ENCODE results near the gene RNF121.
A peak's percentile ranks its signal among the peaks of the same experiment; 100 is the strongest.

Gene RNF121

GRCh38 chr11:72007089-72007476, 78.2 kb downstream of the RNF121 start:
- no peak for DNase-seq

- DNase-seq = no peak
These were observed 78.7 kb downstream of the RNF121 start for GRCh38 chr11:72007587-72007986.

DNA sequence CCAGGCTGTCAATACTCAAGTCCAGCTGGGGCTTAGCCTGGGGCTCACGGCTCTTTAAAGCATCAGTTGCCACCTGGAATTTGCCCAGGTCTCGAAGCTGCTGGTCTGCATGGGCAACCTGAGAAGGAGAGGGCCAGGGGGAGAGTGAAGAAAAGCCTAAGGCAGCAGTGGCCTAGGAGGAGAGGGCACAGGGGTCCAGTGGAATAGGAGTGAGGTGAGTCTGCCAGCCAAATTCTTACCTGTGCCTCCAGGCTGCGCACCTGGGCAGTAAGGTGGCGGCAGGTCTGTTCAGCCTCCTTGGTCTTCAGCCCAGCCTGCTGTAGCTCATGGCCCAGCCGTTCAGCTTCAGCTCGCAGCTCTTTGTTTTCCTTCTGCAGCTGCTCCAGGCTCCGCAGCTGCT, 79.9 kb downstream of the RNF121 start:
- no peak for DNase-seq

GRCh38 chr11:72009156-72009555, 80.3 kb downstream of the RNF121 start:
- no peak for DNase-seq

DNA sequence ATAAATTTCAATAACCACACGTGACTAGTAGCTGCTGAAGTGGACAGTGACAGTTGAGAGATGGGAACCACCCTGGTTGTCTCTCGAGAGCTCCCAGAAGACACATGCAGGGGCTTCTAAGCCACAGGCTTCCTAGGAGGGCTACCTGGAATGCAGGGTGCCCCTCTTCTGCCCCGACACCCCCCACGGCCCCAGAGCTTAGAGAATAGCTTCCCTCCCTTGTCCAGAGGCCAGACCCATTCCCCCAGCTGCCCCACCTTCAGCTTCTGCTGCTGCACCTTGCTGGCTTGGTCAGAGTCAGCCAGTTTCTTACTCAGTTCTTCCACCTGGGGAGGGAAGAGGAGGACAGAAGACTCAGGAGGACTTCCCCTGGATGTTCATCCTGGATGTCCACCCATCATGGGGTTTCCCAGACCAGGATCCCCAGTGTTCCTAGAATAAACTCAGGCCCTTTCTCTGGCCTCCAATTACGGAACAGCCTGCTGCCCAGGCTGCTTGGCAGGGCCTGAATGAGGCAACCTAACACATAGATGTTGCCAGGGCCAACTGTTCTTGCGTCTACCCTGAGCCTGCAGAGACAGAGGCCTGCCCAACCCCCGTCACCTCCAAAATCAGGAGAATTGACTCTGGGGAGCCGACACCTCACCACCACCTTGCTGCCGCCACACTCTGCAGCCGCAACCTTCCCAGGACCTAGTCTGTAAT, 81.8 kb downstream of the RNF121 start:
- no peak for DNase-seq

DNA sequence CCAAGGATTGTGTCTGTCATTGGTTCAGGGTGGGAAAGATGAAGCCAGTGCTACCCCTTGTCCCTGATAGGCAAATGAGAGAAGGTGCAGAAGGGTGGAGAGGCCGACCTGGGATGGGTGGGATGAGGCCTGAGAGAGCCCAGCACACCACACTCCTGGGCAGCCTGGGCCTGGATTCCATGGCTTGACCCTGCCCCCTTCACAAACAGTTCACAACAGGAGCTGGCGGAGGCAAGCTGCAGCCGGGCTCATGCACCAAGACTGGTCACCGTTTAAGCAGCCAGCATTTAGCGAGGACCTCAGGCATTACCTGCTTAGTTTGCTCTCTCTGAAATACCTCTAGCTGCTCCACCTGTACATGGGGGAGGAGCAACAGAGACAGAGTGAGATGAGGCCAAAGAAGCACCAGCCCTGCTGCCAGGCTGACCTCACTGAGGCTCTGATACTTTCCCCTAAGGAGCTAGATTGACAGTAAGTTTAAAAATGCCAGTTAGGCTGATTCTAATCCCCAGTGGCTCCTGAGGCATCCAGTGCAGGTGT, 83.3 kb downstream of the RNF121 start:
- no peak for DNase-seq

- DNase-seq = peak; percentile 66
These were observed 84.3 kb downstream of the RNF121 start for GRCh38 chr11:72012897-72013721.

- DNase-seq = no peak
These were observed 85.2 kb downstream of the RNF121 start for GRCh38 chr11:72013765-72014711.

- no peak for DNase-seq
These were observed 86.0 kb downstream of the RNF121 start for GRCh38 chr11:72014761-72015320.

DNA sequence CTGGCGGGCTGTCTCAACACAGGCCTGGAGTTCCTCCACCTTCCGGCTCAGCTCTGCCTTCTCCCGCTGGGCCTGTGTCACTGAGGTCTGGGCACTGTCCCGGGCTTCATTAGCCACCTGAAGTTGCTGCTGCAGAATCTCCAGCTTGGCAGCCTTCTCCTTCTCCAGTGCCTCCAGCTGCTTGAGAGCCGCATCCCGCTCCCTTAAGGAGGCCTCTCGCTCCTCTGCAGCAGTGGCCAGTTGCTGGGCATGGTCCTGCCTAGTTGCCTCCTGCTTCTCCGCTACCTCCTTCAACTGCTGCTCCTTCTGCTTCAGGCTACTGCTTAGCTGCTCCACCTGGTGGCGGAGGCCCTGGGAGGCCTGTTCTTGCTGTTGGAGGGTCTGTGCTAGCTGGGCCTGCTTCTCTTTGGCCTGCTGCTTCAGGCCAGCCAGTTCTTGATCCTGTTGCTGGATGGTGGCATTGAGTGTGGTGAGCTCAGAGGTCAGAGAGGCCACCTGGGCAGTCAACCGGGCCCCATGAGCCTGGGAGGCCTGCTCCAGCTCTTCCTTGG, 86.7 kb downstream of the RNF121 start:
- DNase-seq = no peak

GRCh38 chr11:72018171-72018570, 89.3 kb downstream of the RNF121 start:
- no peak for DNase-seq

DNA sequence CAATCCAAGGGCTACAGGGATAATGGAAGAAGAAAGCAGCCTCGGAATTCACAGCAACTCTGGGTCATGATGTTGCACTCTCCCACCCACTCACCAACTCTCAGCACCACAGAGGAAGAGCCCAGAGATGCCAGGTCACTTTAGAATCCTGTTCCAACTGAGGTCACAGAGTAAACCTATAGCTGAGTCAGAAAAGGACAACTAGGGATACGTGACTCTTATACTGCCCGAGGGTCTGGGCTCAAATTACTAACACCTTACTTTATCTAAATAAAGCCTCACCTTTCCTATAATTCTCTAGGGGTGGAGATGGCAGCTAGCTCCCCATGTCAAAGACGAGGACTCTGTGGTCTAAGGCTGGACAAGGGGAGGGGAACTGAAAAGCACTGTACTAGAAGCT, 94.5 kb downstream of the RNF121 start:
- no peak for DNase-seq

DNA sequence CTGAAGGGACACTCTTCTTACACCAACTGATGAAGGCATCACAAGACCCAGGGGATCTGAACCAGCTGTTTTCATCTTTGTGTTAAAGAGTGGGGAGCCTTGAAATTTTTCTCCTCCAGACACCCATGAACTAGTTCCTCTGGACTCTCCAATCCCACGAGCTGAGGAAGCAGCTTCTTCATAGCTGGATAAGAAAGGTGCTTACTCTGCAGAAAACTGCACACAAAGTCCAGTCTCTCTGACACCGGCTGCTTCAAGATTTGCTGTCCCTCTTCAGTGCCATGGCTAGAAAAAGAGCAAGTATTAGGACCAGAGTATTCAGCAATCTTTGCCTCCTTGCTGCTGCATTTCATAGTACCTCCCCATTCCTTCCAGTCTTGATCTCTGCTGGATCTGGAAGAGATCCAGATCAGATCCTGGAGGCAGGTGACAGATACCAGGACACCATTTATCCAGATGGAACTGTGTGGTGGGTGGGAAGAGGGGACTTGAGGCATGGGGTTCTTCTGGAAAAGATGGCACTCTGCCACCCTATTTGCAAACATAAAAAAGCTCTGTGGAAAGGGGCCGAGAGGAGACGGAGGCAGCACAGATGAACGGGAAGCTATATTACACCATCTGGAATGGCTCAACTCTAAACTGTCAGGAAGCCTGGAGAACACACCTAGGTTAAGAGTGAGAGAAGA, 95.4 kb downstream of the RNF121 start:
- DNase-seq = no peak

DNA sequence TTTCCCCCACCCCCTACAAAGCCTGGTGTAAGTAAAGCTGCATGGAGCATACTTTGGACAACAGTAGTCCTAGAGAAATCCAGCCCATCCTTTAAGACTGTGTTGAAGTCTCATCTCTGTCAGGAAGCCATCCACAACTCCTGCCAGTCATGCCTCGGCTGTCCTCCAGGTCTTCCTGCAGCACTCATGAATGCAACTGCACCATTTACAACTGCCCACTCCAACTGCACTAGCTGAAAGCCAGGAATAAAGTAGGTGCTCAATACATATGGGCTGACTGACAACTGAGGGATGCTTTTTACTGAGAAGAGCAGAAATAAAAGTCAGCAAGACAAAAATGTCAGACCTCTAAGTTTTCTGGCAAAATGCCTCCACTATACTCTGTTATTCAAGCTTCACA, 97.2 kb downstream of the RNF121 start:
- no peak for DNase-seq

- no peak for DNase-seq
These were observed 101.7 kb downstream of the RNF121 start for GRCh38 chr11:72030472-72031045.

GRCh38 chr11:72036687-72037086, 107.8 kb downstream of the RNF121 start:
- no peak for DNase-seq

GRCh38 chr11:72037554-72038311, 108.9 kb downstream of the RNF121 start:
- peak; percentile 38 for DNase-seq

GRCh38 chr11:72038491-72038890, 109.6 kb downstream of the RNF121 start:
- peak; percentile 71 for DNase-seq

GRCh38 chr11:72039031-72039855, 110.4 kb downstream of the RNF121 start:
- DNase-seq = peak; percentile 34
